Body of pancreas (tissue), 4 donors: Measurements from ENCODE around the gene LRP2.

Experiments used
- CTCF ChIP-seq, 7 experiments: fragments of 450-650 bp in 4 of 7; fragments of 200-600 bp in 3 of 7; sonication (generic) in 3 of 7; IDR thresholded peaks; one replicate each; pipeline ENCODE4 v1.5.1; 2016 to 2019; ENCODE audit warnings: antibody characterized with exemption in 7 of 7
- POLR2A ChIP-seq, 3 donors: fragments of 450-650 bp; IDR thresholded peaks; one replicate each; pipeline ENCODE4 v1.6.1; 2016; ENCODE audit warnings: antibody characterized with exemption in 3 of 3, mild to moderate bottlenecking in 2 of 3

- no peak for TF ChIP-seq CTCF (IDR thresholded peaks at IDR 0.05)
- TF ChIP-seq POLR2A (IDR thresholded peaks at IDR 0.05) = no peak
Measured at GRCh38 chr2:169119851-169120250, 242.5 kb downstream of the LRP2 start.
